HG03469 (cell line): Measurements from ENCODE around the gene ANKRD33.

Experiments used
- ATAC-seq: cut with Tn5 transposase; IDR thresholded peaks from one replicate; pipeline ENCODE4 v1.9.1; 2021; ENCODE audit warnings: mild to moderate bottlenecking, moderate library complexity, moderate number of reproducible peaks; ENCODE audit not compliant: unreplicated experiment

The ANKRD33 gene

DNA sequence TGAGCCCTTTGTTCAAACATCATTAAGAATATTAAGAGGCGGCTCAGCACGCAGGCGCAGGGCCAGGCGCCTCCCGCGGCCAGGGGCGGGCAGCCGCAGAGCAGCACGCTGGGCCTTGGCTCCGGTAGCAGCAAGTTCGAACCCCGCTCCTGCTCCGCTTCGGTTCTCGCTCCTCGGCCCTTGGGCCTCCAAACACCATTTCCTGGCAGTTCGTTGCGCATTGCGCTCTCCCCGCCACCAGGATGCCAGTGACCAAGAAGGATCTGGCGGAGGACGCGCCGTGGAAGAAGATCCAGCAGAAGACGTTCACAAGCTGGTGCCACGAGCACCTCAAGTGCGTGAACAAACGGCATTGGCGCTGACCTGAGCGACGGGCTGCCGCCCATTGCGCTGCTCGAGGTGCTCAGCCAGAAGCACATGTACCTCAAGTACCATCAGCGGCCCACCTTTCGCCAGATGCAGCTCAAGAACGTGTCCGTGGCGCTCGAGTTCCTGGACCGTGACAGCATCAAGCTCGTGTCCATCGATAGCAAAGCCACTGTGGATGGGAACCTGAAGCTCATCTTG, 12.5 kb downstream of the ANKRD33 start:
- ATAC-seq = no peak

DNA sequence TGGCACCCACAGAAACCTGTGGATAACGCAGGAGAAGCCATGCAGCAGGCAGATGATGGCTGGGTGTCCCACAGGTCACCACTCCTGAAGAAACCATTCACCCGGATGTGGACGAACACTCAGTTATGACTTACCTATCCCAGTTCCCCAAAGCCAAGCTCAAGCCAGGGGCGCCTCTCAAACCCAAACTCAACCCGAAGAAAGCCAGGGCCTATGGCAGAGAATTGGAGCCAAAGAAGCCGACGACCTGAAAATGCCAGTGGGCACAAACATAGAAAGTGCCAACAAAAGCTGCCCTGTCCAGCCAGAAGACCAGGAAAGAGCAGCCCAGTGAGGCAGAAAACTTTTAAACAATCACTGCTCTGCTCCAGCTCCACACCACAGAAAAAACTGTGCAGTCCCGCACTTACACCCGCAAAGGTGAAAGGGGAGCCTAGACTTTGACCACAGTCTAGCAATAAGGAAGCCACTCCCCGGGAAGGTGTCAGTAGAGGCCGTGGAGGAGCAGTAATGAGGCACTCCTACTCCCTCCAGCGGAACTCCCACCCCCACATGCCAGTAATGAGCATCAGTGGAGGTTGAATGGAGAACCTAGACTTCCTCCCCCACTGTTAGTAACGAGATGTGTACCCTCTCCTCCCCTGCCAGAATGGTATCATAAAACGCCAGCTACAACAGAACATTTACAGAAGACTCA, 13.4 kb downstream of the ANKRD33 start:
- no peak for ATAC-seq

DNA sequence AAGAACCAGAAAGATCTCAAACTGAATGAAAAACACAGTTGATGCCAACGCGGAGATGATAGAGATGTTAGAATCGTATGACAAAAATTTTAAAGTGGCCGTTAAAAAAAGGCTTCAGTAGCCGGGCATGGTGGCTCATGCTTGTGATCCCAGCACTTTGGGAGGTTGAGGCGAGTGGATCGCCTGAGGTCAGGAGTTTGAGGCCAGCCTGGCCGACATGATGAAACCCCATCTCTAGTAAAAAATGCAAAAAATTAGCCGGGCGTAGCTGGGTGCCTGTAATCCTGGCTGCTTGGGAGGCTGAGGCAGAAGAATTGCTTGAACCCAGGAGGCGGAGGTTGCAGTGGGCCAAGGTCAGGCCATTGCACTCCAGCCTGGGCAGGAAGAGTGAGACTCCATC, 14.0 kb downstream of the ANKRD33 start:
- ATAC-seq = no peak

DNA sequence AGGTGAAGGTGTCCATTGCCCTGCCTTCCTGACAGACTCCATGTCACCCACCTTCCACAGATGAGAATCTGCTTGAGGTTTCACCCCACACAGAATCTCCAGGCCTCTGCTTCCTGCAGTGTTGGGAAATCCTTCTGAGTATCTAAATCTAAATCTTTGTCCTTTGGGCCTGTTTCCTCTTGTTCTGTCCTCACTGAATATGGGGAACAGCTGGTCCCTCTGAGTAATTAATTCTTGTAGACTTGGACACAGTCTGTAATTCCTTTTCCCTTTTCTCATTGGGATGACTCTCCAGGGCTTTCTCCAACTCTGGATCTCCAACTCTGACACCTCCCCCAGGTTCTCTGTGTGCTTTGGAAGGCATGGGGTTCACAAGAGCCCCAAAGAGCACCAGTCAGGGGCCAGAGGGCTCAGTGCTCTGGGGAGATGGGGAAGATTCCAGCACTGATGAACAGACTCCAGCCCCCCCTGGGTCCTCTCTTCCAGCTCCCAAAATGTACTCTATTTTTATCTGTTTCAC, 17.1 kb downstream of the ANKRD33 start:
- no peak for ATAC-seq

DNA sequence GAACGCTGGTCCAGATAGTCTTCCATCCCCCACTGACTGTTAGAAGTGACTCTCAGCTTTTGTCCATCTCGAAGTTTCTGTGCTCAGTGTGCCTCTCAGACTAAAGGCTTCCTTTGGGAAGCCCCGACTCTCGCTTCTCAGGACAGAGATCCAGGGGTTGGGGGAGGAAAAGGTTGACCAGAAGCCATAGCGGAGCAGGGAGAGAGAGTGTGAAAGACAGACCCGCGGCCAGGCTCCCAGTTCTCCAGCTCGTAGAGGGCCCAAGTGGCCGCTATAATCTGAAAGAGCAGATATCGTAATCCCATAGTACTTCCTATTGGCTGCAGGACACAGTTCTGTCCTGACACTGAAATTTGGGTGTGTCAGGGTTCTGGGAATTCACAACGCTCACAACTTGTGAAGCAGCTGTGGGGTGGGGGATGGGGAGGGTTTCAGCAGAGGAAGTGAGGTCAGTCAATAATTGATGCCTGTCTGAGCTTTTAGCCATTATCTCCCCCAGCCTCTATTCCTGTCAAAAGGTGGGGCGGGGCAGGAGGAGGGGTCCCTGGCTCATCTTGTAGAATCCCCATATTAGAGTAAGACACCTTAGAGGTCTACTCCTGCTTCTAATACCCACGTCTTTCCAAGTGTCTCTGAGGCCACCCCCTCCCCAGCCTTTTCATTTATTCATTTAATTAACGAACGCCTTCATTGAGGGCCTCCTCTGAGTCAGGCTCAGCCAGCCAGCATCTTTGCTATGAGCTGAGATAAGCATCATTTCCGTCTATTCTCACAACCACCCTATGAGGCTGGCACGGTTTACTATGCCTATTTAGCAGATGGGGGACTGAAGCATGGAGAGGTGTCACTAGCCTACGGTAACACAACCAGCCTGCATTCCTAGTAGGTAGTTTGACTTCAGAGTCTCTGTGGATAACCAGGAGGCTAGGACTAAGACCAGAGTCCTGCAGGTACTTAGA, 17.8 kb downstream of the ANKRD33 start:
- ATAC-seq = no peak

DNA sequence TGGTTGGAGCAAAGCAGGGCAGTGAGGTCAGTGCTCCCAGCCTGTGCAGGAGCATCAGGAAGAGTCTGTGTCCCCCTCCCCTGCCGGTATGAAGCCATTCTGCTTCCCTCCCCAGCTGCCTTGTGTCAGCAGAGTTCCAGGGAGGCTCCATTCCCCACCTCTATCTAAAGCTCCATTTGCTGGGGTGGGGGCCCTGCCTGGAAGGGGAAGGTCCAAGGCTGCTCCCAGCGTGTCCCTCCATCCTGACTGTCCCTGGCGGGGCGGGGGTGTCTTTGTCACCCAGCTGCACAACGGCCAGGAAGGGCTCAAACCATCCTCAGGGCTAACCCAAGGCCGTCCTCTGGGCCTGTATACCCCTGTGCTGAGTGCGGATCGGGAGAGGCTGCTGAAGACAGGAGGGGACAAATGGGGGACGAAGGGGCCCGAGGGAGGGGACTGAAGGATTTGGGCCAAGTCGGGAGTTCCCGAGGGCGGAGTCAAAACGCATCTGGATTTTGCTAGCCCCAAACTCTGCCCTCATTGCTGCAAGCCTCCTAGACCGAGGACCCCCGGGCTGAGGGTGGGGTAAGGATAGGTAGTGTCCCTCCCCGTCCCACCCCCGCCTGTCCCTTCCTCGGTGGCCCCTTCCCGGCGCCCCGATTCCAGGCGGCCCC, 18.7 kb downstream of the ANKRD33 start:
- no peak for ATAC-seq

DNA sequence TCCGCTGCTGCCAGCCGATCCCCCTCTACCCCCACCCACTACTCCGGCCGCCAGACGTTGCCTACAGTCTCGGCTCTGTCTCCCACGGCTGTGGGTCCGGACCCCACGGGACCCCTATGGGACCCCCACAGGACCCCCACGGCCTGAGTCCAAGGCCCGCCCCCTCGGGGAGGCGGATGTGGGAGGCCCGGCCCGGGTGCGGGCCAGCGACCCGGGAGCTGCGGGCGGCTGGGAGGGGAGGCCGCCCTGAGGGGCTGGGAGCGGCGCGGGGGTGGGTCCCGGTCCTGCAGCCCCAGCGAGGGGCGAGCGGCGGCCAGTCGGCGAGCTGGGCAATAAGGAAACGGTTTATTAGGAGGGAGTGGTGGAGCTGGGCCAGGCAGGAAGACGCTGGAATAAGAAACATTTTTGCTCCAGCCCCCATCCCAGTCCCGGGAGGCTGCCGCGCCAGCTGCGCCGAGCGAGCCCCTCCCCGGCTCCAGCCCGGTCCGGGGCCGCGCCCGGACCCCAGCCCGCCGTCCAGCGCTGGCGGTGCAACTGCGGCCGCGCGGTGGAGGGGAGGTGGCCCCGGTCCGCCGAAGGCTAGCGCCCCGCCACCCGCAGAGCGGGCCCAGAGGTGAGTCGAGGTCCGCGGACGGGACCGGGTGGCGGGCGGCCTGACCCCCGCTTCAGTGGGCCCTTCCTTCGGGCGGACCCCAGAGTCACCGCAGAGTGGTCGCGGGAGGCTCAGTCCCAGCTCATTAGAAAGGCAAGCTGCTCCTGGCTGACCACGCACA, 19.4 kb downstream of the ANKRD33 start, which contains the start of gene ACVRL1:
TSS of gene ACVRL1 (plus strand) at position 422 of the 773 bp plus-strand sequence. CDS start 4,971 bp downstream, outside the sequence.
- ATAC-seq = no peak

- ATAC-seq = no peak
These were observed 20.0 kb downstream of the ANKRD33 start for GRCh38 chr12:51907856-51908425.

GRCh38 chr12:51908876-51909592, 21.1 kb downstream of the ANKRD33 start:
- ATAC-seq = no peak

GRCh38 chr12:51910168-51910567, 22.3 kb downstream of the ANKRD33 start:
- no peak for ATAC-seq

DNA sequence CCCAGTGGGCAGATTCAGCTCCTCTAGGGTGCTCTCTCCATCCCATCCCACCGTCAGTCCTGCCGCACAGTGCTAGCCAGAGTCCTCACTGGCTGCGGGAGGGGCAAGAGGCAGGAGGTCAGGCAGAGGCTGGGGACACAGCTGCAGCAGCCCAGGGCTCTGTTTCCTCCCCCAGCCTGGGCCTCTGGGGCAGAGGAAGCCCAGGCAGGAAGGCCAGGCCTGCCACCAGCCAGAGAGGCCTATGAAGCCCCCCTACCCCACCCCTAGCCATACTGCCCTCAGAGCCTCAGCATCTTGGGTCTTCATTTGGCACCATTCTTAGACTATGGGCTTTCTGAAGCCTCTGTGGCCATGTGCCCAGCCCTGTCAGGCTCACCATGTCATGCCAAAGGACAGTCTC, 22.8 kb downstream of the ANKRD33 start:
- no peak for ATAC-seq

DNA sequence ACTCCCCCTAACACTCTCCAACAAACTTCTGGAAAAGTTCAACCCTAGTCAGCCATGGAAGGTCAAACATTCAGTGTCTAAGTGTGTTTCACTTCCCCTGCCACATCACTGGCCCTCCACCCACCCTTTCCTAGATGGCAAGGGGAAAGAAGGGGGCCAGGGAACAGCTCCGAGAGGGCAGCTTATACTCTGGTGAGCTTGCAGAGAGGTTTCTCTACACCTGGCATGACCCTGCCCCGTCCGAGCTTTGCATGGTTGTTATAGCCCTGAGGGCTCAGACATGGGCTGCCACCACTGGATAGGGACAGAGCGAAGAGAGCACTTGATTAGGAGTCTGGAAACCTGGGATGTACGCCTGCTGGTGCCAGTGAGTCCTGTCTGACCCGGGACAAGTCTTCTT, 23.4 kb downstream of the ANKRD33 start:
- no peak for ATAC-seq

- ATAC-seq = no peak
These were observed 24.1 kb downstream of the ANKRD33 start for GRCh38 chr12:51911788-51912711.

DNA sequence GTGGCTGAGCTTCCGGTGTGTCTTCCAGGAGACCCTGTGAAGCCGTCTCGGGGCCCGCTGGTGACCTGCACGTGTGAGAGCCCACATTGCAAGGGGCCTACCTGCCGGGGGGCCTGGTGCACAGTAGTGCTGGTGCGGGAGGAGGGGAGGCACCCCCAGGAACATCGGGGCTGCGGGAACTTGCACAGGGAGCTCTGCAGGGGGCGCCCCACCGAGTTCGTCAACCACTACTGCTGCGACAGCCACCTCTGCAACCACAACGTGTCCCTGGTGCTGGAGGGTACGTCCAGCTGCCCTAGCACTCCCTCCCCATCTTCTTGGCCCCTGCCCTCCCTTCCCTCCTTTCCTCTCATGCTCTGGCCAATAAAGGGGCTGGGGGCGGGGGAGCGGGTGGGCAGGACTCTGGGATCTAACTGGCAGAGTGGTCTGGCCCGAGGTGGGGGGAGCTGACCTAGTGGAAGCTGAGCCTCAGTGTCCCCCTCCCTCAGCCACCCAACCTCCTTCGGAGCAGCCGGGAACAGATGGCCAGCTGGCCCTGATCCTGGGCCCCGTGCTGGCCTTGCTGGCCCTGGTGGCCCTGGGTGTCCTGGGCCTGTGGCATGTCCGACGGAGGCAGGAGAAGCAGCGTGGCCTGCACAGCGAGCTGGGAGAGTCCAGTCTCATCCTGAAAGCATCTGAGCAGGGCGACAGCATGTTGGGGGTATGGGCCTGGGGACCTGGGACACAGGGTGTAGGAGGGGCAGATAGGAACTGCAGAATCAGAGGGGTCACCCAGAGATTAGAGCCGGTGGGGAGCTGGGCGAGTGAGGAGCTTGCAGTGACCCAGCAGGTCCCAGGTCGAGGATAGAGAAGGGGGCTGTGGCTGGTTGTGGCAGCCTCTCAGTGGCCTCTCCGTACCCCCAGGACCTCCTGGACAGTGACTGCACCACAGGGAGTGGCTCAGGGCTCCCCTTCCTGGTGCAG, 25.4 kb downstream of the ANKRD33 start:
- no peak for ATAC-seq

GRCh38 chr12:51914034-51914923, 26.4 kb downstream of the ANKRD33 start:
- no peak for ATAC-seq
